22Rv1 (cell line): ENCODE measurements around the gene DNAJC28.
"Not testable (repeated sequence)": the region's sequence is repeated elsewhere in the genome, so short reads cannot be mapped to it uniquely, and the experiment has no call there.

Source experiments
- H3K27ac ChIP-seq: fragments of 450-650 bp; 2 replicates; pipeline ENCODE4 v1.5.1; 2017
- CTCF ChIP-seq: fragments of 450-650 bp; IDR thresholded peaks from 2 replicates; pipeline ENCODE4 v1.5.1; 2017; ENCODE audit warnings: mild to moderate bottlenecking
- ZFX ChIP-seq: fragments of 450-650 bp; IDR thresholded peaks from 2 replicates; pipeline ENCODE4 v1.6.1; 2017; ENCODE audit warnings: antibody characterized with exemption, borderline replicate concordance

The DNAJC28 gene

DNA sequence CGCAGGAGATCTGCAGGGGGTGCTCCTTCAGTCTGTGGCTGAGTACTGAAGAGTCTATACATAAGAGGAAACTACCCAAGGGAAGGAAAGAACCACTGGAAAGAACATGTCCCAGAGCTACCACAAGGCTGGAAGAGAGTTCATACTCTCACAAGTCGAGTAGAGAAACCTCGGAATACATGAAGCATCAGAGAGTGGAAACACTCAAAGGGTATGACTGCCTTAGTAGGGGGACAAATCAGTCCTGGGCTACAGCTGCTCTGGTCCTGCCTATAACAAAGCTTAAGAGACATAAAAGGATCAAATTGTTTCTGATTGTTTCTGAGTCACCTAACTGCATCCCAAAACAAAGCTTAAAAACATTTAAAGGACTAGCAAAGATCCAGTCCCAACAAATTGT lies 39.2 kb downstream of the DNAJC28 start:
- TF ChIP-seq ZFX = no peak
- TF ChIP-seq CTCF = no peak

DNA sequence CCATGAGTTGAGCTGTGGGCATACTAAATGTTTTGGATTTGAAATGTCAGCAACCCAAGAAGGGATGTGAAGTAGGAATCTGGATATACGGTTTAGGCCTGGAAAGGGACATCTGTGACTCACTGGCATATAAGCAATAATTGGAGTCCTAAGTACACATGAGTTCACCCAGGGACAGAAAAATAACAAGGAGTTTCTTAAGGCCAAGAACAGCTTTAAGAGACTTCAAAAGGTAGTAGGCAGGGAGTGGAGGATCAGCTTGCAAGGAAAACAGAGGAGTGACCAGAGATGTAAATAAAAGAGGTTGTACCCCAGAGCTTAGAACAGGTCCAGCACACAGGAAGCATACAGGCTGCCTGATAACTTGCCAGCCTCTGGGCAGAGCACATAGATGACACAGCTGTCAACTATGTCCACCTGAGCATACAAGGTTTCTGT lies 39.9 kb downstream of the DNAJC28 start:
- TF ChIP-seq ZFX = no peak
- TF ChIP-seq CTCF = no peak
- H3K27ac ChIP-seq = no peak overlapping the region

More for the DNA sequence above, 39.2 kb downstream of the DNAJC28 start:
- no peak overlapping the region for H3K27ac ChIP-seq

GRCh38 chr21:33449616-33450015 lies 41.9 kb downstream of the DNAJC28 start:
- H3K27ac ChIP-seq = no peak overlapping the region
- TF ChIP-seq ZFX (no peak), CTCF (no peak)

GRCh38 chr21:33446620-33447019 lies 44.9 kb downstream of the DNAJC28 start:
- not testable (repeated sequence) for H3K27ac ChIP-seq

- no peak for TF ChIP-seq ZFX
- no peak for TF ChIP-seq CTCF
- no peak overlapping the region for H3K27ac ChIP-seq
Observed at GRCh38 chr21:33444499-33444898, 47.0 kb downstream of the DNAJC28 start.

DNA sequence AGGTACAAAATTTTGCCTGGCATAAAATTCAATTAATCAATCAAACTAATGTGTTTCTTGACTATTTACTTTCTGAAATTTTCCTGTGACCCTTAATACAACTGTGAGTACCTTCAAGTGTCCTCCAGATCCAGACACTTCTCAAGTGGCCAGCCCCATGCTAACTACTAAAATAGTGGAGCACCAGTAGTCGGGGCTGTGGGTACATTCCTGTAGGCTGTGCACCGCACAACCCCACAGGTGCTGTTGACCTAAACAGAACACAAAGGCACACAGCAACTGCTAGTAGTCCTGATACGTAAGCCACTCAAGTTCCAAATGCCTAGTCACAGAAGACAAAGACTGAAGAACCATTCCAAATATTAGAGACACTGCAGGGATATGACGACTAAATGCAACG lies 48.3 kb downstream of the DNAJC28 start:
- H3K27ac ChIP-seq = no peak overlapping the region
- TF ChIP-seq CTCF (no peak), ZFX (no peak)

- TF ChIP-seq ZFX (no peak), CTCF (no peak)
- H3K27ac ChIP-seq = peak overlapping the region; percentile 34
Observed at GRCh38 chr21:33441489-33442477, 49.7 kb downstream of the DNAJC28 start.
